HFFc6 (cell line): ENCODE measurements around the gene SLC35D3. TPM values are rescaled to one million over a fixed set of nuclear protein-coding genes. Genes with fewer than 3 reads are reported as not detected.
"Not testable (repeated sequence)": the region's sequence is repeated elsewhere in the genome, so short reads cannot be mapped to it uniquely, and the experiment has no call there.

Source experiments
- DNase-seq: peaks from one replicate; pipeline ENCODE4 v3.0.0-alpha.2; 2018
- H3K27ac Mint-ChIP-seq: 2 replicates; pipeline ENCODE4 v1.8.0; 2020; ENCODE audit warnings: mild to moderate bottlenecking, mixed read lengths
- H3K27me3 Mint-ChIP-seq: 2 replicates; pipeline ENCODE4 v1.8.0; 2021; ENCODE audit warnings: mild to moderate bottlenecking, moderate library complexity, mixed read lengths; ENCODE audit not compliant: insufficient read depth
- H3K36me3 Mint-ChIP-seq: 2 replicates; pipeline ENCODE4 v1.8.0; 2021; ENCODE audit warnings: low read depth, mixed read lengths
- H3K4me1 Mint-ChIP-seq: 2 replicates; pipeline ENCODE4 v1.8.0; 2020; ENCODE audit warnings: low read depth, mixed read lengths
- H3K4me3 Mint-ChIP-seq: 2 replicates; pipeline ENCODE4 v1.8.0; 2020; ENCODE audit warnings: mild to moderate bottlenecking, moderate library complexity, mixed read lengths
- H3K9me3 Mint-ChIP-seq: 2 replicates; pipeline ENCODE4 v1.8.0; 2020; ENCODE audit warnings: mild to moderate bottlenecking, mixed read lengths
- total RNA-seq, 6 experiments: library from RNA; stranded (reverse); fragmentation: NEBNext Ultra II Directional; extraction: Animal tissue kit (Norgen Biotek cat#: 25700); gene quantifications; 2 replicates in 1 of 6; 3 replicates in 5 of 6; pipeline ENCODE4 v1.2.3, GENCODE V29; 2021
- TF ChIP-seq, protein P1 (sequence below): fragments of 200-600 bp; sonication (generic); IDR thresholded peaks from 2 replicates; pipeline ENCODE4 v1.5.0; 2021; ENCODE audit warnings: antibody characterized with exemption, mild to moderate bottlenecking

Gene SLC35D3
- total RNA-seq, 6 experiments from 2014 or later, result not detected

DNA sequence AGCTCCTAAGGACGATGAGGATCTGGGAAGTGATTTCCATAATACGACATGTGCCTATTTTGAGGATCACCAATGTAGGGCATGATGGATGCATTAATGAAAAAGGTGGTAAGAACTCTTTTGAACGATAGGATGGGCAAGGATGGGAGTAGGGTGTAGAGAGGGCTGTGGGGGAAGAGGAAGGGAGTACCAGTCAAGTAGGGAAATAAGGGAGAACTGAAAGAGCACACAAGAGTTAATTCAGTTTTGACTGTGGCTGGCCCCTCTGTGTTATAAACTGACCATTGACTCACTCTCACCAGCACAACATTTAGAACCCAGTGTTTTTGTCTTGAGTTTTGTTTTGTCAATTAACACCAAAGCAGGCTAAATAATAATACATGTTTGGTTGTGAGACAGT is 33.0 kb downstream of the SLC35D3 start:
- Mint-ChIP-seq H3K27ac (no peak overlapping the region), H3K27me3 (no peaks in the 10 kb centered on the region), H3K4me3 (no peak overlapping the region), H3K4me1 (peaks cover 6% of the 10 kb centered on the region; the same call in 1 of the 2 replicates), H3K9me3 (no peaks in the 10 kb centered on the region), H3K36me3 (no peaks in the 10 kb centered on the region)
- no peak for DNase-seq
- TF ChIP-seq, protein P1, sequence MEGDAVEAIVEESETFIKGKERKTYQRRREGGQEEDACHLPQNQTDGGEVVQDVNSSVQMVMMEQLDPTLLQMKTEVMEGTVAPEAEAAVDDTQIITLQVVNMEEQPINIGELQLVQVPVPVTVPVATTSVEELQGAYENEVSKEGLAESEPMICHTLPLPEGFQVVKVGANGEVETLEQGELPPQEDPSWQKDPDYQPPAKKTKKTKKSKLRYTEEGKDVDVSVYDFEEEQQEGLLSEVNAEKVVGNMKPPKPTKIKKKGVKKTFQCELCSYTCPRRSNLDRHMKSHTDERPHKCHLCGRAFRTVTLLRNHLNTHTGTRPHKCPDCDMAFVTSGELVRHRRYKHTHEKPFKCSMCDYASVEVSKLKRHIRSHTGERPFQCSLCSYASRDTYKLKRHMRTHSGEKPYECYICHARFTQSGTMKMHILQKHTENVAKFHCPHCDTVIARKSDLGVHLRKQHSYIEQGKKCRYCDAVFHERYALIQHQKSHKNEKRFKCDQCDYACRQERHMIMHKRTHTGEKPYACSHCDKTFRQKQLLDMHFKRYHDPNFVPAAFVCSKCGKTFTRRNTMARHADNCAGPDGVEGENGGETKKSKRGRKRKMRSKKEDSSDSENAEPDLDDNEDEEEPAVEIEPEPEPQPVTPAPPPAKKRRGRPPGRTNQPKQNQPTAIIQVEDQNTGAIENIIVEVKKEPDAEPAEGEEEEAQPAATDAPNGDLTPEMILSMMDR, result no peak

DNA sequence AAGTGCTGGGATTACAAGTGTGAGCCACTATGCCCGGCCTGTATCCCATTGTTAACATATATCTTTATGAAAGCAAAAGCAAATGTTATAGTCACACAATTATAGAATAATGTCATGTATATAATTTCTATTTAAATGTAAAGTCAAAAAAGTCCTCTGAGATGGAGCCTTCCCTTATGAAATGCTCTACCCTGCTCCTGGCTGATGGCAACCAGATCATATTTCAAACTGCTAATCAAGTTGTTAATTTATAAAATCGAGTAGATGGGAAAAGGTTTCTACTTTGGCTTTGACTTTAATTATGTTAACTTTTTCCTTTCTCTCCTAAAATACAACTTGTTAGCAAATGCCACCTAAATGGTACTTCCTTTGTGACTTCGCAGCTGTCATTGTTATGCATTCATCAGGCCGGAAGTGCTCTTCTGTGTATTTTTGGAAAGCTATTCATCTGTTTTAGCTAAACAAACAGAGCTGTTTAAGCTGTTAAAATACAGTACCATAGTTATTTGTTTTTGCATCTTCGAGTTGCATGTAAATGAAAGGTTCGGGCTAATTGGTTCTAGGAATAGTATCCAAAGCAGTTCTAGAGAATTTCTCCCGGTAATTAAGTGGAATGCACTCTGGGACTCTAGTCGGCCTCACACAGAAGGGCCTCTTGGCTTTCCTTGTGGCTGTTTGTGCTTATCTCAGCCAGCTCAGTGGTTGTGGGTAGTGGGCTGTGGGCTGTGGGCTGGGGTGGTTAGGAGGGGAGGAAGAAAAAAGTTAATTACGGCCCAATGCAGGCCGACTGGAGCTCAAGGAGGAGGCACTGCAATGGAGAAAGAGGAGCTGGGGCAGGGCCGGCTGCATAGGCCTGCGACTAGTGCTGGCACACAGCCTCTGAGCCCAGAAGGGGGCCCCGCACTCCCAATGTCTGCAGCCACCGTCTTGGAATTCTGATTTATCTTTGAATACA is 34.8 kb downstream of the SLC35D3 start:
- Mint-ChIP-seq H3K27me3 (peaks cover 3% of the 10 kb centered on the region; the same call in 1 of the 2 replicates), H3K27ac (no peak overlapping the region), H3K4me3 (no peak overlapping the region), H3K36me3 (no peaks in the 10 kb centered on the region), H3K4me1 (peaks cover 6% of the 10 kb centered on the region; the same call in 1 of the 2 replicates), H3K9me3 (no peaks in the 10 kb centered on the region)
- TF ChIP-seq, protein P1, result no peak
- no peak for DNase-seq

DNA sequence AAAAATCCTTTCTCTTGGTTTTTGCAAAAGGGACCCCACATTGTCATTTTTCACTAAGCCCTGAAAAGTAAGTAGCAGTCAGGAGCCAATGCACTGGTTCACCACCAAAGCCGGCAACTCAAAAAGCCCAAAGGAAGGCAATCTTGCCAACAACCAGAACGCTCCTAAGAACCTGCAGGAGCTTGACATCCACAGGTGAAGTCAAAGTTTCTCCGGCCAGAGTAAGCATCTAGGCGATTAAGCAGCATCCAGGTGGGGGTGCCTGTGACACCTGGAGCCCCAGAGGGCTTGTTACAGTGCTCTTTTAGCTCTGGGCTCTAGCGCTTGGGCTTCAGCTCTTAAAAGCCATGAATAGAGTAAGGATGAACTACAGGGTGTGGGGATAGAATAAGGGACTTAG is 36.1 kb downstream of the SLC35D3 start:
- Mint-ChIP-seq H3K4me1 (peaks cover 6% of the 10 kb centered on the region; the same call in 1 of the 2 replicates), H3K4me3 (no peak overlapping the region), H3K9me3 (no peaks in the 10 kb centered on the region), H3K27me3 (peaks cover 8% of the 10 kb centered on the region; the same call in 1 of the 2 replicates), H3K27ac (no peak overlapping the region), H3K36me3 (no peaks in the 10 kb centered on the region)
- TF ChIP-seq, protein P1, result no peak
- no peak for DNase-seq

DNA sequence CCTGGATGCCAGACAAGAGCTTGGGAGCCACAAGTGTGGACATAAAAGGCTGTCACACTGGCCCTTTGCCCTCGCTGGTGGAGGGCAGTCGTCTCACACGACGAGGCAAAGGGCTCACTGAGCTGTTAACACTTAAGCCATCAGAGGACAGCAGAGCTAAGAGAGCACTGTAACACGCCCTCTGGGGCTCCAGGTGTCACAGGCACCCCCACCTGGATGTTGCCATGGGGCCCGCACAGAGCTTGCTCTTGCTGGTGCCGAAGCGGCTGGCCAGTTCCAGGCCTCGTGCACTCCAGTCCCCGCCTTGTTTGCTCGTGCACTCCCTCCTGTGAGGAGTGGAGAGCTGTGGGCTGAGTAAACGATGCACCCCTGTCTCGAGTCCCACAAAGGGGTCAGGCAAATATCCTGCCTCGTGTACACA is 37.4 kb downstream of the SLC35D3 start:
- TF ChIP-seq, protein P1, result no peak
- Mint-ChIP-seq H3K4me3 (no peak overlapping the region), H3K27ac (no peak overlapping the region), H3K4me1 (peaks cover 6% of the 10 kb centered on the region; the same call in 1 of the 2 replicates), H3K9me3 (no peaks in the 10 kb centered on the region), H3K27me3 (peaks cover 8% of the 10 kb centered on the region), H3K36me3 (no peaks in the 10 kb centered on the region)
- no peak for DNase-seq

DNA sequence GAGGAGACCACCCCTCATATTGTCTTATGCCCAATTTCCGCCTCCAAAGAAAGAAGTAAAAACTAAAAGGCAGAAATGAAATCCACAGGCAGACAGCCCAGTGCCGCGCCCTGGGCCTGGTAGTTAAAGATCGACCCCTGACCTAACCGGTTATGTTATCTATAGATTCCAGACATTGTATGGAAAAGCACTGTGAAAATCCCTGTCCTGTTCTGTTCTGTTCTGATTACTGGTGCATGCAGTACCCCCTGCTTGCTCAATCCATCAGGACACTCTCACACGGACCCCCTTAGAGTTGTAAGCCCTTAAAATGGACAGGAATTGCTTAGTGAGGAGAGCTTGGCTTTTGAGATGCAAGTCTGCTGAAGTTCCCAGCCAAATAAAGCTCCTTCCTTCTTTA is 37.8 kb downstream of the SLC35D3 start:
- H3K4me3 Mint-ChIP-seq, H3K27me3 Mint-ChIP-seq, H3K4me1 Mint-ChIP-seq, H3K27ac Mint-ChIP-seq, H3K36me3 Mint-ChIP-seq, DNase-seq, H3K9me3 Mint-ChIP-seq: not testable (repeated sequence)

DNA sequence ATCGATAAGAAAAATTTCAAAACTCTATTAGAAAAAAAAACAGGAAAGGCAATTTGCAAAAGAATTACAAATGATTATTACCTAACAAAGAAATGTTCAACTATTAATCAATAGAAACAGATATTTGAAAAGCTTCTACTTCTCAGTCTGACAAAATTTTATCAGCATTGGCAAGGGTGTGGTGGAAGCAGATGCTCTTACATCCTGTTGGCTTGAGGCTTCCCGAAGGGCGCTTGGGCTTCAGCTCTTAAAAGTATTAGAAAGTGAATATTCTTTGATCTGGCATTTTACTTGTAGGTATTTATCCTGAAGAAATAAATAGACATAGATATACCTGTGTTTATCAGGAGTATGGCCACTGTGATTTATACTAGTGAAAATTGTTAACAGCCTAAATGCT is 38.7 kb downstream of the SLC35D3 start:
- Mint-ChIP-seq H3K4me3 (no peak overlapping the region), H3K36me3 (no peaks in the 10 kb centered on the region), H3K9me3 (no peaks in the 10 kb centered on the region), H3K27me3 (peaks cover 12% of the 10 kb centered on the region), H3K27ac (no peak overlapping the region), H3K4me1 (peaks cover 6% of the 10 kb centered on the region; the same call in 1 of the 2 replicates)
- TF ChIP-seq, protein P1, result no peak
- no peak for DNase-seq
